ENCODE data around the gene OSBPL1A.
"Not testable (repeated sequence)": the region's sequence is repeated elsewhere in the genome, so short reads cannot be mapped to it uniquely, and the experiment has no call there.

The OSBPL1A gene

DNA sequence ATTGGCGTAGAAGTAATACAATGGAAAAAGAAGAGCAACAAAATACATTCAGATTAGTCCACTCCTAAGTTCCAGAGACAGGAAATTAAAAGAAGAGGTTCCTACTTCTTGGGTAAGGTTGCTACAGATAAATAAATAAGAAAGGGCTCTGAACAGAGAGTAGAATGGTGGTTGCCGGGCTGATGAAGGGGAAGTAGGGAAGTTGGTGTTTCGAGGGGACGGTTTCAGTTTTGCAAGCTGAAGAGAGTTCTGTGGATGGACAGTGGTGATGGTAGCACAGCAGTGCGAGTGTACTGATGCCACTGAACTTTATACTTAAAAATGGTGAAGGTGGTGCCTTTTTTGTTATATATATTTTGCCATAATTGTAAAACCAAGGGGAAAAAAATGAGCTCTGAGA, 210.6 kb downstream of the OSBPL1A start:
- DNase-seq (ENCODE audit: low read depth), result no peak

DNA sequence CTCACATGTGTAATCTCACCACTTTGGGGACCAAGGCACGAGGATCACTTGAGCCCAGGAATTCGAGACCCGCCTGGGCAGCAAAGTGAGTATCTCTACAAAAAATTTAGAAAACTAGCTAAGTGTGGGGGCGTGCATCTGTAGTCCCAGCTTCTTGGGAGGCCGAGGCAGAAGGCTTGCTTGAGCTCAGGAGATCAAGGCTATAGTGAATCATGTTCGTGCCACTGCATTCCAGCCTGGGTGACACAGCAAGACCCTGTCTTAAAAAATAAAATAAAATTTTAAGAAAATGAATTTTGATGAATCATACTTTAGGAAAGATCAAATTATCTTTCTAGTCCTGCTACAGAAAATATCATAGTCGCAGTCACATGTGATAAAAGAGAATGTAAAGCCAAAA, 211.8 kb downstream of the OSBPL1A start:
- no peak for DNase-seq (ENCODE audit: low read depth)

DNA sequence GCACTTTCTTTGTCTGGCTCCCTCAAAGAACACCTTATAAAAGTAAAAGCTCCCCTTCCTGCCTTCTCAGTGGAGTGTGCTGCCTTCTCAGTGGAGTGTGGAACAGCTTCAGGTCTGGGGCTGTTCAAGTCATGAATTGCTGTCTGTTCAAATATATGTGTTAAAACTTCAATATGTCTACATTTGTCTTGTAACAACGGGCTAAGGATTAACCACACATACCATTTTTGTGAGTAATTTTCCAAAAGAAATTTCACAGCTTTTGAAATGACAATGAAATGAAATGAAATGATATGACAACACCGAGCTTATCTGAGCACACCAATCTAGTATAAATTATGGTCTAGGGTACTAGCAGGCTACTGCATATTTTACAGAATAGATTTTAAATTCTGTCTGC, 215.8 kb downstream of the OSBPL1A start:
- DNase-seq (ENCODE audit: low read depth), result no peak

DNA sequence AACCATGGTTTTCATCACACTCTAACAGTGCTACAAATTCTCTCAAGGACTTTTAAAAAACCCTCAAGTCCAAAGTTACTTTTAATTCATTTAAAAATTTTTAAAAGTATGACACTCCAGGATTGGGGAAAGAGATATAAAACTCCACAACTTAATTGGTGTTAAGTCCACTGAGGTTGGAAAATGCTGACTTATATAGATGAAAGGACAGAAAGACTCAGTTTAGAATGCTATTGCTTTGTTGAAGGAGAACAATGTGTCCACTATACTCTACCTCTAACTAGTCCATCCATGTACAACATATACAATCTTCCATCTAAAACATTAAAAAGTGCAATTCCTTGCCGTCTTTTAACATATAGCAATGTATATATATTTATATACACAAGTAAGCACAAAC, 217.6 kb downstream of the OSBPL1A start:
- no peak for DNase-seq (ENCODE audit: low read depth)

DNA sequence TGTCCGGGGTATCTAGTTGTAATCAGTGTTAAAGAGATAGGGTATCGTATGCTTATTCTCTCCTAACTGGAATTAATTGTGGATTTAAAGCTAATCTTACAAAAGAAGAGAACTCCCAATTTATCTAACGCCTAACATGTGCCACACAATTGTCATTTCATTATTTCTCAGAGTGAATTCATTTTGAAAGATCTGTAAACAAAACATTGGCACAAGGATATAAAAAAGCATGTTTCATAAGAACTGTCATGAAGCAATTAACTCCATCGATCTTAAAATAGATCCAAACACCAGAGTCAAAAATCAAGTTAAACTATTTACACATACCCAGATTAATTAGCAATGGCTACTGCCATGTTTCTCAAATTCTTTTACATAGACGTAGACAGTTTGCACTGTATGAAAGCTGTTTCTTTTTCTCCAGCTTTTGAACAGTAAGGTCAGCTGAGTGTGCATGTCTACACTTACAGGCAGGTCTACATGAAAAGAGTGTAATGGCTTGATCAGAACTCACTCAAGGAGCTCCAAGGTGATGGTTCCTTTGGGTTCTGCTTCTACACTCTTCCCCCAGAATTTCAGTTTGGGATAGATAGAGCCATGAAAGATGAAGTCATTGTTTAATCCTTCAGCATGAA, 220.0 kb downstream of the OSBPL1A start:
- DNase-seq (ENCODE audit: low read depth), result no peak

DNA sequence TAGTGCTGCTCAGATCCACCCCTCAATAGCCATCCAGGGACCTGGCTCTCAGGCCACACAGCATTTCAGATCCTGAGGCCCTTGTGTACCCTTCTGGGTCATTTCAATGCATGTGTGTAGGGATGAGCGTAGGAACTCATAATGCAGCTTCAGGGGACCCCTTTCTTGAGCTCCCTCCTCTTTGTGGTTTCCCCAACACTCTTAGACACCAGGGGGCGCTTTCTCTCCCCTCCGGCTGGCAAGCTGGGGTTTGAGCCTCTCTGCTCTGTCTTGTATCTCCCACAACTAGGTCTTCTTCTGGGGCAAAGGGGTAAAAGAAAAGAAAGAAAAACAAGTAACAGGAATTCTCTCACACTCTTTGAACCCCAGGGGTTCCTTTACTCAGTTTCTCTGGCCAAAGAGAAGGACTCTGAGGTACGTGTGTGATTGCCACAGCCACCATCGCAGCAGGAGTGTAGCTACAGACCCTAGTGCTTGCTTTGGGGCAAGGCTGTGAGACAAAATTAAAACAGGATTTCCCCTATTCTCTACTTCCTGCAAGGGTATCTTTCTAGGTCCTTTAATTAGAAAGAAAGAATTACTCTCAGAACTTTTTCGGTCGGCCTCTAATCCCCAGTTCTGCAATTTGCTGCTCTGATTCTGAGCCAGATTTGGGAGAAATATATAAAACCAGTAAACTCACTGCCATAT, 220.8 kb downstream of the OSBPL1A start:
- peak; percentile 5 for DNase-seq (ENCODE audit: low read depth)

DNA sequence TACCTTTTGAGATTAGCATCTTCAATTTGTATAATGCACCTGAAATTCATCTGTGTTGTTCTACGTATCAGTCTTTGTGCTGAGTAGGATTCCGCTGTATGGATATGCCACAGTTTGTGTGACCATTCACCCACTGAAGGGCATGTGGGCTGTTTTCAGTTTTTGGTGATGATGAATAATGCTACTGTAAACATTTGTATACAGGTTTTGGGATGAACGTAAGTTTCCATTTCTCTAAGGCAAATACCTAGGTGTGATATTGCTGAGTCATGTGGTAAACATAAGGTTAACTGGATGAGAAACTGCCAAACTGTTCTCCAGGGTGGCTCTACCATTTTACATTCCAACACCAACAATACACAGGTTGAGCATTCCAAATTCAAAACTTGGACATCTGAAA, 223.6 kb downstream of the OSBPL1A start:
- no peak for DNase-seq (ENCODE audit: low read depth)

DNA sequence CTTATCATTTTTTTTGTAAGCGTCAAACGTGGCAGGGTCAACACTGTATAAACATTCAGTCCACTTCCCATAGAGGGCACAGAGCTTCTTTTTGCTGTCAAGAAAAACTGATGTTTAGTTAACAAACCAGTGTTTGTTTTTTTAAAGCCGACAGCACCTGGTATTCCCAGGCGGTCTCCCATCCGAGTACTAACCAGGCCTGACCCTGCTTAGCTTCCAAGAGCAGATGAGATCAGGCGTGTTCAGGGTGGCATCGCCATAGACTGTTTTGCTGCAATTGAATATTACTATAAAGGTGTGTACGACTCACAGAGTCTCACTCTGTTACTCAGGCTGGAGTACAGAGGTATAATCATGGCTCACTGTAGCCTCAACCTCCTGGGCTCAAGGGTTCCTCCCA, 227.3 kb downstream of the OSBPL1A start:
- DNase-seq (ENCODE audit: low read depth), result no peak

DNA sequence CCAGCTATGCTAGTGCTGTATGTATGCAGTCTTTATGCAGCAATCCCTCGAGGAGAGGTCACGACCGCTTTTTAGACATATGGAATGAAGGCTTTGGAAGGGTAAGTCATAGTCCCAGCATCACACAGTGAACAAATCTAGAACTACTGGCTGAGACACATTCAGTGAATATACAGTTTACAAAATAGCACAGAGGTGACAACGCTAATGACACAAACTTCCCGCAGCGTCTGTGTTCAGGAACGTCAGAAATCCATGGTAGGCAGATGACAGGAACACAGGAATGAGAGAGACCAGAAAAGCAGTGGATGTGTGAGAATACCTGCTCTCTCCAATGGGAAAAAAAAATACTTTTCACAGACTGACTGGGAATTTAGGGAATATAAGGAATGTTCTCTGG, 229.1 kb downstream of the OSBPL1A start:
- no peak for DNase-seq (ENCODE audit: low read depth)

DNA sequence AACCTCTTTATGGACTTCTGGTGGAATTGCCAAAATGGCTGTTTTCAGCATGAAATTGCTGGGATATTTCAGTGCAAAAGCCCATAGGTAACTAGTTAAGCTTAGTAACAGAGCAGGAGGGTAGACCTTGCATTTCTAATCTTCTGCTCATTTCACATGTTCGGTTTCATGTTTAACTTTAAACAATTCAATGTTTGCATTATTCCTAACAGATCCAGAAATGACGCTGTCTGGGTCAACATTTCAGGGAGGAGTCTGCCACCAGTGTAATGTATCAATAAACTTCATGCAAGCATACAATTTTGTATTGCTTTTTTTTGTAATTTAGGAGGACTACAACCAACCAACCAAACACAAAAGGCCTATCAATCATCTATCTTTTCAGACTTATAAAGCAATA, 236.3 kb downstream of the OSBPL1A start:
- no peak for DNase-seq (ENCODE audit: low read depth)

DNA sequence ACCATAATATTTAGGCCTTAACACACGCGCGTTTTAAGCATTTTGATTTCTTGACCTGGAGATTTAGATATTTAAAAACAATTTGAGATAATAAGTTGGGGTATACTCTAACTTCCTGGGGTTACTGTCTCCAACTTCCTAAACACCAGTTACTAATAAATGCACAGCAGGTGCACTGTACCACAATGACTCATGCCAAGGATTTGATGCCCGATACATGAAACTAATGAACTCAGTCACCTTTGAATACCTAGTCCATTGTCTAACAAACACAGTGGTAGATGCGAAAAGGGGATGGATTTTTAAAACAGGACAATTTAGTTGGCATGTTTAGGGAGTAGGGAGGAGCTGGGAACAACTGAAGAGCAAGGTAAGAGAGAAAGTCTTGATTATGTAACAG, 237.5 kb downstream of the OSBPL1A start:
- DNase-seq (ENCODE audit: low read depth), result no peak

DNA sequence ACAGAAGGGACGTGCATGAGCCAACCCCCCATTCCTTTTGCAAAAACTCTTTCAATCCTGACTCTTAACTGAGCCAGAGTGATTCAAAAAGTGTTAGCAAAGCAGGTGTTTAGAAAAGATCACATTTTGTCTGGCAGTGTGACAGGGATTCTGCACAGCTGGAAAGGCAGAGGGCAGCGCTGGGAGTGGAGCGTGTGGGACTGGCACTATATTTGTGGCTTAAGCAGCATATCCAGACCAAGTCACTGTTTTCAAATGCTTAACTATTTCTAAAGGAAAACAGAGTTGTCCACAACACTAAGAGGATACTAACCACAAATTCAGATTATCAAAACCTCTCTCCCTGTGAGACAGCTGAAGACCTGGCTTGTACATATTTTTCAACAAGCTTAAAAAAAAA, 239.8 kb downstream of the OSBPL1A start:
- no peak for DNase-seq (ENCODE audit: low read depth)

DNA sequence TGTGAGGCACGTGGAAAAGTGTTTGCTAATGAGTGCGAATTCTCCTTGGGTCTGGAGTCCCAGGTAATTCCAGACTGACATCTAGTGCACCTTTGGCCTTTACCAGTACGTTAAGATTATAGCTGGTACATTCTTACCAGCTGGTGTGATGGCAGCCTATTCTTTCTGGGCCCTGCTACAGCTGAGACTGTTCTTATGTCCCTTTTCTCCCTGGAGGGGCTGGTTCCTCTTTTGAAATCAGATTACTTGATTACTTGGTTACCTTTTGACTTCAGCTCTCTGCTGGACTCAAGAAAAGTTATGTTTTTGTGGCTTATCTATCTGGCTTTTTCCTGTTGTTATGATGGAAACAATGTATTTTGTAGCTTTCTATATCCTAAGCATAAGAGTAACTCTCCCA, 244.2 kb downstream of the OSBPL1A start:
- no peak for DNase-seq (ENCODE audit: low read depth)

DNA sequence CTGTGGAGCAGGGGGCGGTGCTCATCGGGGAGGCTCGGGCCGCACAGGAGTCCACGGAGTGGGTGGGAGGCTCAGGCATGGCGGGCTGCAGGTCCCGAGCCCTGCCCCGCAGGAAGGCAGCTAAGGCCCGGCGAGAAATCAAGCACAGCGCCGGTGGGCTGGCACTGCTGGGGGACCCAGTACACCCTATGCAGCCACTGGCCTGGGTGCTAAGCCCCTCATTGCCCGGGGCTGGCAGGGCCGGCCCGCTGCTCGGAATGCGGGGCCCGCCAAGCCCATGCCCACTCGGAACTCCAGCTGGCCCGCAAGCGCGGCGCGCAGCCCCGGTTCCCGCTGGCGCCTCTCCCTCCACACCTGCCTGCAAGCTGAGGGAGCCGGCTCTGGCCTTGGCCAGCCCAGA, 248.0 kb downstream of the OSBPL1A start:
- DNase-seq (ENCODE audit: low read depth), result not testable (repeated sequence)

DNA sequence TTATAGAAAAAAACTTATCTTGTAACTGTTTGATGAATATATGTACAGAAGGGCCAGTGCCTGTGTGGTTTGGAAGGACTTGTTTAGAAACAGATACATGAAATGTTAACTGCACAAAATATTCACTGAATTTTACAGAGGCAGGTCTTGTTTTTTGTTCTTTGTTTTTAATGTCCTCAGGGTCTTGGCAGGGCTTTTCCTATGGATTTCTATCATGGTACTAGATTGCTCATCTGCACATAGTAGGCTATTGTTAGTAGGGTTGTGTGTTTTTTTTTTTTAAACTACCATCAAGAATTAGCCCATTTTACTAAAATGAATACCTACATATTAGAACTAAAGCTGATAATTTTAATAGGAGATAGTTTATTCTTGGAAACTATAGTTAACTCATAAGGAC, 255.2 kb downstream of the OSBPL1A start:
- DNase-seq (ENCODE audit: low read depth), result no peak

DNA sequence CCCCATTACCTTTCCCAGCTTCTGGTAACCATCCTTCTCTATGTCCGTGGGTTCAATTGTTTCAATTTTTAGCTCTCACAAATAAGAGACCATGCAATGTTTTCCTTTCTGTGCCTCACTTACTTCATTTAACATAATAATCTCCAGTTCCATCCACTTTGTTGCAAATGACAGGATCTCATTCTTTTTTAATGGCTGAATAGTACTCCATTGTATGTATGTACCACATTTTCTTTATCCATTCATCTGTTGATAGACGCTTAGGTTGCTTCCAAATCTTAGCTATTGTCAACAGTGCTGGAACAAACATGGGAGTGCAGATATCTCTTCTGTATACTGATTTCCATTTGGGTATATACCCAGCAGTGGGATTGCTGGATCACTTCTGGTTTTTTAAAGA, 256.9 kb downstream of the OSBPL1A start:
- DNase-seq (ENCODE audit: low read depth), result no peak

DNA sequence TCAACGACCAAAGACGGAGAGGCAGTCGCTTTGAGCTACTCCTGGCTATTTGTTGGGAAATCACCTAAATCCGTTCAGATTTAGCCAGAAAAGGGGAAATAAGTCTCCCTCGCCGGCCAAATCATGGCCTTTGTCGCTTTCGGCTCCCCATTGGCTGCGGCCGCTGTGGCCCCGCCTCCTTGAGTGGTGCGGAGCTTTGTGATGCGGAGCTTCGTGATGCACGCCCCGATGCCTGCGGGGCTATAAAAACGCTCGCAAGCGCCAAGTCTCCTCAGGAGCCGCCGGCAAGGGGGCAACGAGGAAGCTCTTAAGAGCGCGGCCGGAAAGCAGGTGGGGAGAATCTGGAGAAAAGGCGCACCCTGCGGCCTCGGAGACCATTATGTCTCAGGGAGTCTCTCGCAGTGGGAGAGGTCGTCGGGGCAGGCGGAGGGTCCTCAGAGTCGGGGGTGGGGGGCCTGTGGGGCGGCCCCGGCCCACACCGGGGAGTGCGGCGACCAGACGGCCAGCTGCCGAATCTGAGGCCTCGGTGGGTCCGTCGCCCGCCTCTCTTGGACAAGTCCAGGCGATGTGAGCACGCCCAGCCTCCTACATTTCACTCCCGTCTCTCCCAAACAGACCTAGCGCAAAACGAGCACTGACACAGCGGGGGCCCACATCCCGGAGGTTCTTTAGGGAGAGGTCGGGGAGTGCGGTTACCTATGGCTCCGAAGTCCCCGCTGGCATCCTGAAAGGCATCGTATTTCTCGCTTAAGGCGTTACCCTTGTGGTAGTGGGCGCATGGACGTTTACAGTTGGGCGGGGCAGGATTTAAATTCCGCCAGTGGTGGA, 258.6 kb downstream of the OSBPL1A start, which contains the start of gene CABYR:
Gene CABYR (plus strand): TSS at position 274 of the 828 bp plus-strand sequence. CDS start 4,053 bp downstream, outside the sequence.
- DNase-seq (ENCODE audit: low read depth), result peak; percentile 49

DNA sequence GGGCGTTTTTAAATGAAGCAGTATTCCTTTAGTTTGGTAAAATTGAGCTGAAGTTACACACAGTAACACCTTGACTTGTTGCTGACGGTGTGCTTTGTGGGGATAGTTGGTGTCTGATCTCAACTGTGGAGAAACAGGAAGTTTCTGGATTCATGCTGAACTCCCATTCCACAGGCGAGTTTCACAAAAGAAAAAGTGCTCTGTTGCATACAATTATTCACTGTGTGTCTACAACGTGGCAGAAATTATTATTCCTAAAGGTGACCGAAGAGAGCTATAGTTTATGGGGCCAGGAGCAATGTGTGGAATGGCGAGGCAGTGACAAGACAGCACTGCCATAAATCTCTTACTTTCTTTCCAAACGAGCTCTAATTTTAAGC, 259.2 kb downstream of the OSBPL1A start:
- no peak for DNase-seq (ENCODE audit: low read depth)

DNA sequence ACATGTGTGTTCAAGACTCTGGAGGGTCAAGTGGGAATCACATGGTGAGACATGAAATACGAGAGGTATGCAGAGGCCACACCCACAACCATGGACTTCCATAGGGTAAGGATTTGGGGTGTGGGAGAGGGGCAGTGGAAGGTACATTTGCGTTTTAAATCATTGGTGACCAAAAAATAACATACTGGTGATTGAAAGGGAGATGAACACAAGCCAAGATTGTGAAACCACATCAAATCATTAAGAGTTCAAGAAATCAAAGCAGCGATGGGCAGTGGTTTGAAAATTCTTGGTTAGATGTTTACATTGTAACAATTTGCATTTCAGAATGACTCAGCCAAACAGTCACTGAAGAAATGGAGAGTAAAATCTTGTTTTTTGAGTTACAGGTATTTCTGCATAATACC, 260.7 kb downstream of the OSBPL1A start:
- no peak for DNase-seq (ENCODE audit: low read depth)

DNA sequence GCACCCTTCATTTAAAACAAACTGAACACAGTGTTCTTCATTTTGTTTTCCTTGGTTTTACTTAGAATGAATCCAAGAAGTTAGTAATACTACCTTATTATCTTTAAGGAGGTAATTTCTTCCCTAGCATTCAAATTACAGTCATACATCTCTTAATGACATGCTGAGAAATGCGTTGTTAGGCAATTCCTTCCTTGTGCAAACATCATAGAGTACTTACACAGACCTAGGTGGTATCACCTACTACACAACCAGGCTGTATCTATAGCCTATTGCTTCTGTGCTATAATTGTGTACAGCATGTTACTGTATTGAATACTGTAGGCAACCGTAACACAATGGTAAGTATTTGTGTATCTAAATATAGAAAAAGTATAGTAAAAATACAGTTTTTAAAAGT, 267.1 kb downstream of the OSBPL1A start:
- DNase-seq (ENCODE audit: low read depth), result no peak

DNA sequence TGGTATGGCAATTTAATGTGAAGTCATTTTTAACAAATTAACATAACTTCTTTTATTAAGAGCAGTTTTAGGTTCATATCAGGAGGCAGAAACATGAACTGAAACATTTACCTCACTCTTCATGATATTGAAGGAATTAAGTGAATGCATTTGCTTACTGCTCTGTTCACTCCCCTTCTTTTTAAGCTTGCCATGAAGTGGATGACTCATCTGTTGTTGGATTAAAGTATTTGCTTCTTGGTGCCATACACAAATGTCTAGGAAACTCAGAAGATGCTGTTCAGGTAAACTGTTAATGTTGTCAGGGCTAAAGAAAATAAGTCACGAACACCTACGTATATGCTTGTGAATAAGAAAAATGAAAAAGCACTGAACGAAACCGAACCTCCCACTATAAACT, 268.9 kb downstream of the OSBPL1A start:
- no peak for DNase-seq (ENCODE audit: low read depth)

DNA sequence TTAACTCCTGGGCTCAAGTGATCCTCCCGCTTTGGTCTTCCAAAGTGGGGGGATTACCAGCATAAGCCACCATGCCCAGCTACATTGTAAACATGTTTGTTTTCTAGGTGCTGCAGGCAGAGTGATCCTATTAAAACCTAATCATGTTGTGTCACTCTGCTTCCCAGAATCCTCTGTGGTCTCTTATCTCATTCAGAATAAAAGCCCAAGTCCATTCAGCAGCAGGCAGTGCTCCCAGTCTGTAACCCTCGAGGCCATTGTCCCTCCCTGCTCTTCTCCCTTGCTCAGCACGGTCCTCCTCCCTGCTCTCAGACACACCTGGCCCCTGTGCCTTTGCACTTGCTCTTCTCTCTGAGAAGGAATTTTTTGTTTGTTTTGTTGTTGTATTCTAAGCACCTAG, 269.9 kb downstream of the OSBPL1A start:
- no peak for DNase-seq (ENCODE audit: low read depth)
